Fibroblast of lung (primary cell): ENCODE results near the gene PLA2G4F. TPM values are rescaled to one million over a fixed set of nuclear protein-coding genes. Genes with fewer than 3 reads are reported as not detected.

Experiments
- DNase-seq, 2 donors: peaks; one replicate each; pipeline versions ENCODE4 v3.0.0 to v3.0.0-alpha.2; 2010; ENCODE audit warnings: low read depth in 2 of 2
- H2AFZ ChIP-seq: 2 replicates; pipeline ENCODE4 v1.5.1; 2012; ENCODE audit warnings: low read length, control low read depth, inconsistent platforms
- H3K27ac ChIP-seq: 2 replicates; pipeline ENCODE4 v1.5.1; 2011; ENCODE audit warnings: low read length, control low read depth; ENCODE audit not compliant: insufficient read depth
- H3K27me3 ChIP-seq: 2 replicates; pipeline ENCODE4 v1.5.1; 2011; ENCODE audit warnings: mild to moderate bottlenecking, low read length; ENCODE audit not compliant: control insufficient read depth, insufficient read depth
- H3K36me3 ChIP-seq: 2 replicates; pipeline ENCODE4 v1.5.1; 2011; ENCODE audit warnings: low read length; ENCODE audit not compliant: control insufficient read depth, insufficient read depth
- H3K4me1 ChIP-seq: 2 replicates; pipeline ENCODE4 v1.5.1; 2011; ENCODE audit warnings: low read length; ENCODE audit not compliant: control insufficient read depth, insufficient read depth; ENCODE audit errors: extremely low read depth
- H3K4me2 ChIP-seq: 2 replicates; pipeline ENCODE4 v1.5.1; 2011; ENCODE audit warnings: low read length, control low read depth; ENCODE audit not compliant: insufficient read depth; ENCODE audit errors: extremely low read depth
- H3K4me3 ChIP-seq, 4 experiments: fragments of 200-600 bp in 1 of 4; sonication (generic) in 1 of 4; replicated peaks in 1 of 4; 2 replicates each; pipeline ENCODE4 v1.5.1; 2011 to 2016; ENCODE audit warnings: low read length in 4 of 4, low read depth in 3 of 4, mild to moderate bottlenecking in 3 of 4, control low read depth in 2 of 4, inconsistent platforms in 1 of 4, mixed read lengths in 1 of 4; ENCODE audit not compliant: insufficient read depth in 1 of 4; ENCODE audit errors: control extremely low read depth in 1 of 4
- H3K79me2 ChIP-seq: 2 replicates; pipeline ENCODE4 v1.5.1; 2012; ENCODE audit warnings: mild to moderate bottlenecking, low read length, inconsistent platforms; ENCODE audit not compliant: control insufficient read depth, insufficient read depth
- H3K9ac ChIP-seq: 2 replicates; pipeline ENCODE4 v1.5.1; 2011; ENCODE audit warnings: mild to moderate bottlenecking, low read length, control low read depth; ENCODE audit not compliant: insufficient read depth
- H3K9me3 ChIP-seq: 2 replicates; pipeline ENCODE4 v1.5.1; 2012; ENCODE audit warnings: low read depth, low read length; ENCODE audit not compliant: control insufficient read depth, insufficient read depth
- H4K20me1 ChIP-seq: 2 replicates; pipeline ENCODE4 v1.5.1; 2011; ENCODE audit warnings: low read length; ENCODE audit not compliant: control insufficient read depth, insufficient read depth; ENCODE audit errors: extremely low read depth
- CTCF ChIP-seq, 2 donors: IDR thresholded peaks in 1 of 2; conservative IDR thresholded peaks in 1 of 2; 1 replicate in 1 of 2; 2 replicates in 1 of 2; pipeline ENCODE4 v1.5.1; 2011 to 2012; ENCODE audit warnings: low read length in 2 of 2, control low read depth in 1 of 2, inconsistent platforms in 1 of 2, low read depth in 1 of 2, mild to moderate bottlenecking in 1 of 2
- EZH2 ChIP-seq: IDR thresholded peaks from 2 replicates; pipeline ENCODE4 v1.5.1; 2012; ENCODE audit warnings: low read length, control low read depth, mild to moderate bottlenecking; ENCODE audit errors: missing control alignments
- polyA plus RNA-seq, 2 donors: library from polyadenylated mRNA; depleted of rRNA in 1 of 2; stranded (reverse) in 1 of 2; unstranded in 1 of 2; fragments of >200 nt; gene quantifications; 2 replicates each; pipeline ENCODE4 v1.2.1, GENCODE V29; 2011 to 2012; ENCODE audit warnings: missing spikeins in 1 of 2
- total RNA-seq: library from RNA; depleted of rRNA; stranded (reverse); fragments of >200 nt; gene quantifications from 2 replicates; pipeline ENCODE4 v1.2.1, GENCODE V29; 2014

PLA2G4F gene
- total and polyA plus RNA-seq, 2 donors (not counting 1 experiment from before 2014, with no cell fraction given), result not detected

- H3K27me3 ChIP-seq, result peaks cover 9% of the 10 kb centered on the region
- no peaks in the 10 kb centered on the region for H3K36me3 ChIP-seq
- no peak overlapping the region for H3K4me3 ChIP-seq
- no peaks in the 10 kb centered on the region for H4K20me1 ChIP-seq
- no peaks in the 10 kb centered on the region for H3K9me3 ChIP-seq
- H3K79me2 ChIP-seq, result no peaks in the 10 kb centered on the region
- DNase-seq, result no peak
- no peak overlapping the region for H3K27ac ChIP-seq
- TF ChIP-seq CTCF (conservative IDR thresholded peaks at IDR 0.05 in 1 of 2, IDR thresholded peaks at IDR 0.05 in 1 of 2; ENCODE audit: low read depth in 1 of 2, low read length in 2 of 2), result no peak
- TF ChIP-seq EZH2, result no peak
- no peak overlapping the region for H2AFZ ChIP-seq
- no peaks in the 10 kb centered on the region for H3K4me1 ChIP-seq
- no peak overlapping the region for H3K4me2 ChIP-seq
- H3K9ac ChIP-seq, result no peak overlapping the region
Observed at GRCh38 chr15:42151141-42151561, 5.3 kb downstream of the PLA2G4F start.

GRCh38 chr15:42150219-42150970 is 6.0 kb downstream of the PLA2G4F start:
- no peak overlapping the region for H3K27ac ChIP-seq
- peaks cover 9% of the 10 kb centered on the region for H3K27me3 ChIP-seq
- no peak for TF ChIP-seq CTCF (conservative IDR thresholded peaks at IDR 0.05 in 1 of 2, IDR thresholded peaks at IDR 0.05 in 1 of 2; ENCODE audit: low read depth in 1 of 2, low read length in 2 of 2)
- TF ChIP-seq EZH2, result no peak
- H2AFZ ChIP-seq, result no peak overlapping the region
- no peaks in the 10 kb centered on the region for H3K79me2 ChIP-seq
- H3K4me2 ChIP-seq, result no peak overlapping the region
- no peak overlapping the region for H3K9ac ChIP-seq
- no peaks in the 10 kb centered on the region for H4K20me1 ChIP-seq
- no peaks in the 10 kb centered on the region for H3K4me1 ChIP-seq
- H3K9me3 ChIP-seq, result no peaks in the 10 kb centered on the region
- DNase-seq, result no peak
- H3K4me3 ChIP-seq, result no peak overlapping the region
- H3K36me3 ChIP-seq, result no peaks in the 10 kb centered on the region

GRCh38 chr15:42149493-42150218 is 6.8 kb downstream of the PLA2G4F start:
- no peaks in the 10 kb centered on the region for H3K79me2 ChIP-seq
- H3K9ac ChIP-seq, result no peak overlapping the region
- H3K36me3 ChIP-seq, result no peaks in the 10 kb centered on the region
- peaks cover 9% of the 10 kb centered on the region for H3K27me3 ChIP-seq
- no peaks in the 10 kb centered on the region for H3K9me3 ChIP-seq
- H3K27ac ChIP-seq, result no peak overlapping the region
- H3K4me1 ChIP-seq, result no peaks in the 10 kb centered on the region
- H3K4me3 ChIP-seq, result no peak overlapping the region
- H2AFZ ChIP-seq, result no peak overlapping the region
- no peak for DNase-seq
- TF ChIP-seq EZH2 (no peak), CTCF (conservative IDR thresholded peaks at IDR 0.05 in 1 of 2, IDR thresholded peaks at IDR 0.05 in 1 of 2; ENCODE audit: low read depth in 1 of 2, low read length in 2 of 2) (no peak)
- no peak overlapping the region for H3K4me2 ChIP-seq
- H4K20me1 ChIP-seq, result no peaks in the 10 kb centered on the region
